PC-3 (cell line): ENCODE measurements around the gene TEX19. TPM values are rescaled to one million over a fixed set of nuclear protein-coding genes. Genes with fewer than 3 reads are reported as not detected.

Experiments
- ATAC-seq: fragments of 200-7000 bp; cut with Tn5 transposase; 2 replicates; pipeline ENCODE4 v1.9.1; 2020; ENCODE audit warnings: mild to moderate bottlenecking, moderate library complexity
- BruUV-seq: library from RNA; stranded (reverse); fragments of 400-500 nt; replicated peaks from 2 replicates; lab custom pipeline; 2021; lab: Mats Ljungman, UMichigan
- CTCF ChIA-PET: fragments of 300-600 bp; sonication (Branson Sonifier 250); formaldehyde crosslinking; loops from one replicate; lab custom pipeline; 2022; ENCODE audit warnings: antibody characterized with exemption; lab: Charles Lee
- POLR2A ChIA-PET: fragments of 300-600 bp; sonication (Branson Sonifier 250); formaldehyde crosslinking; loops from one replicate; lab custom pipeline; 2022; ENCODE audit warnings: antibody characterized with exemption; ENCODE audit not compliant: unreplicated experiment; lab: Charles Lee
- DNase-seq: peaks from one replicate; pipeline ENCODE4 v3.0.0-alpha.2; 2015
- H2AFZ ChIP-seq: fragments of 300-600 bp; sonication (generic); 2 replicates; pipeline ENCODE4 v1.6.0; 2016; ENCODE audit warnings: antibody characterized with exemption, low read length
- H3F3A ChIP-seq: fragments of 300-600 bp; sonication (generic); one replicate; pipeline ENCODE4 v1.6.0; 2017; ENCODE audit warnings: antibody characterized with exemption, low read length, control low read depth, mild to moderate bottlenecking; ENCODE audit not compliant: unreplicated experiment
- H3K27ac ChIP-seq: fragments of 300-600 bp; sonication (generic); 2 replicates; pipeline ENCODE4 v1.5.1; 2016; ENCODE audit warnings: mild to moderate bottlenecking, low read length
- H3K27me3 ChIP-seq: fragments of 300-600 bp; sonication (generic); 2 replicates; pipeline ENCODE4 v1.6.1; 2016; ENCODE audit warnings: low read length, mixed read lengths
- H3K36me3 ChIP-seq: fragments of 300-600 bp; sonication (generic); 2 replicates; pipeline ENCODE4 v1.6.1; 2016; ENCODE audit warnings: low read depth, mixed run types, low read length, mixed read lengths
- H3K4me1 ChIP-seq: fragments of 300-600 bp; sonication (generic); 2 replicates; pipeline ENCODE4 v1.5.1; 2016; ENCODE audit warnings: low read length; ENCODE audit not compliant: insufficient read depth
- H3K4me2 ChIP-seq: fragments of 300-600 bp; sonication (generic); 2 replicates; pipeline ENCODE4 v1.6.0; 2016; ENCODE audit warnings: low read length
- H3K4me3 ChIP-seq: fragments of 300-600 bp; sonication (generic); 2 replicates; pipeline ENCODE4 v1.5.1; 2016; ENCODE audit warnings: mild to moderate bottlenecking, low read length, mixed read lengths
- H3K79me2 ChIP-seq: fragments of 300-600 bp; sonication (generic); 2 replicates; pipeline ENCODE4 v1.6.1; 2017; ENCODE audit warnings: low read length, mixed read lengths
- H3K9ac ChIP-seq: fragments of 300-600 bp; sonication (generic); 2 replicates; pipeline ENCODE4 v1.6.0; 2016; ENCODE audit warnings: mild to moderate bottlenecking, low read length
- H3K9me2 ChIP-seq: fragments of 300-600 bp; sonication (generic); replicated peaks from 2 replicates; pipeline ENCODE4 v1.6.1; 2016; ENCODE audit warnings: mixed run types, low read length, mixed read lengths
- H3K9me3 ChIP-seq: fragments of 300-600 bp; sonication (generic); 2 replicates; pipeline ENCODE4 v1.6.1; 2016; ENCODE audit warnings: low read length, mixed read lengths
- H4K20me1 ChIP-seq: fragments of 300-600 bp; sonication (generic); 2 replicates; pipeline ENCODE4 v1.6.1; 2016; ENCODE audit warnings: low read length, mixed read lengths
- EZH2 ChIP-seq: fragments of 300-600 bp; sonication (generic); IDR thresholded peaks from one replicate; pipeline ENCODE4 v1.6.1; 2017; ENCODE audit warnings: antibody characterized with exemption, mild to moderate bottlenecking, low read length; ENCODE audit not compliant: unreplicated experiment
- EZH2phosphoT487 ChIP-seq: fragments of 300-600 bp; sonication (generic); IDR thresholded peaks from 2 replicates; pipeline ENCODE4 v1.6.1; 2018; ENCODE audit warnings: mild to moderate bottlenecking, antibody characterized with exemption, low read length, borderline replicate concordance
- intact Hi-C: fragments of 100-400 bp; cut with micrococcal nuclease; formaldehyde crosslinking; loops from 2 replicates; pipeline ENCODE4 v1.9.0; 2023
- total RNA-seq: library from RNA; depleted of rRNA; stranded (reverse); fragments of >200 nt; gene quantifications from 2 replicates; pipeline ENCODE4 v1.2.3, GENCODE V29; 2014
- TF ChIP-seq, protein P1 (sequence below): fragments of 300-600 bp; sonication (generic); conservative IDR thresholded peaks from 2 replicates; pipeline ENCODE4 v1.5.1; 2017; ENCODE audit warnings: antibody characterized with exemption, low read depth, mild to moderate bottlenecking, low read length

The TEX19 gene
- total RNA-seq, 1 experiment from 2014 or later: 1.2 TPM

DNA sequence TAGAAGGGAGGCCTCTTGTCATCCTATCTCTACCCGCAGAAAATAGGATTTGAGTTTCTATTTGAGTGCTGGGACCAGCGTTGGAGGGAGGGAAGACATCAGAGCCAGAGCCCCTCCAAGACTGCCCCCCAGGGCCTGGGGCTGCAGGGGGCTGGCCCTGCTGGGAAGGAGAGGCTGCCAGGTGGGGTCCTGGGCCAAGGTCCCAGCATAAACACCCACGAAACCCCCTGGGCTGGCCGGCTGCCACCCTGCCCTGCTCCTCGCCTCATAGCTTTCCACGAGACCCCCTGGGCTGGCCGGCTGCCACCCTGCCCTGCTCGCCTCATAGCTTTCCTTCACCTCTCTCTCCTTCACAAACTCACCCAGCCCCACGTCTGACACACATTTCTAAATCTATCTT, 10.6 kb upstream of the TEX19 start:
- no peak overlapping the region for H3K9ac ChIP-seq
- CTCF ChIA-PET: no interaction called here
- POLR2A ChIA-PET: interaction anchor here (0.7 kb wide), 1 partner anchor 429 kb away, joined by 6 read pairs; no protein-coding TSS in a partner anchor
- no peak for DNase-seq
- H3K4me1 ChIP-seq: peaks cover 6% of the 10 kb centered on the region; the same call in 1 of the 2 replicates
- no peak overlapping the region for H3K4me2 ChIP-seq
- H3K27me3 ChIP-seq: no peaks in the 10 kb centered on the region
- H2AFZ ChIP-seq: no peak overlapping the region
- TF ChIP-seq EZH2 (no peak), EZH2phosphoT487 (no peak)
- TF ChIP-seq, protein P1, sequence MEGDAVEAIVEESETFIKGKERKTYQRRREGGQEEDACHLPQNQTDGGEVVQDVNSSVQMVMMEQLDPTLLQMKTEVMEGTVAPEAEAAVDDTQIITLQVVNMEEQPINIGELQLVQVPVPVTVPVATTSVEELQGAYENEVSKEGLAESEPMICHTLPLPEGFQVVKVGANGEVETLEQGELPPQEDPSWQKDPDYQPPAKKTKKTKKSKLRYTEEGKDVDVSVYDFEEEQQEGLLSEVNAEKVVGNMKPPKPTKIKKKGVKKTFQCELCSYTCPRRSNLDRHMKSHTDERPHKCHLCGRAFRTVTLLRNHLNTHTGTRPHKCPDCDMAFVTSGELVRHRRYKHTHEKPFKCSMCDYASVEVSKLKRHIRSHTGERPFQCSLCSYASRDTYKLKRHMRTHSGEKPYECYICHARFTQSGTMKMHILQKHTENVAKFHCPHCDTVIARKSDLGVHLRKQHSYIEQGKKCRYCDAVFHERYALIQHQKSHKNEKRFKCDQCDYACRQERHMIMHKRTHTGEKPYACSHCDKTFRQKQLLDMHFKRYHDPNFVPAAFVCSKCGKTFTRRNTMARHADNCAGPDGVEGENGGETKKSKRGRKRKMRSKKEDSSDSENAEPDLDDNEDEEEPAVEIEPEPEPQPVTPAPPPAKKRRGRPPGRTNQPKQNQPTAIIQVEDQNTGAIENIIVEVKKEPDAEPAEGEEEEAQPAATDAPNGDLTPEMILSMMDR: no peak
- no peak for ATAC-seq
- H3K79me2 ChIP-seq: no peaks in the 10 kb centered on the region
- BruUV-seq: no TSS peak
- no peaks in the 10 kb centered on the region for H3K9me3 ChIP-seq
- H3K36me3 ChIP-seq: no peaks in the 10 kb centered on the region
- no peaks in the 10 kb centered on the region for H3K9me2 ChIP-seq
- no peaks in the 10 kb centered on the region for H4K20me1 ChIP-seq
- intact Hi-C loops: no loop called here
- H3F3A ChIP-seq: no peaks in the 10 kb centered on the region
- no peak overlapping the region for H3K4me3 ChIP-seq
- no peak overlapping the region for H3K27ac ChIP-seq

DNA sequence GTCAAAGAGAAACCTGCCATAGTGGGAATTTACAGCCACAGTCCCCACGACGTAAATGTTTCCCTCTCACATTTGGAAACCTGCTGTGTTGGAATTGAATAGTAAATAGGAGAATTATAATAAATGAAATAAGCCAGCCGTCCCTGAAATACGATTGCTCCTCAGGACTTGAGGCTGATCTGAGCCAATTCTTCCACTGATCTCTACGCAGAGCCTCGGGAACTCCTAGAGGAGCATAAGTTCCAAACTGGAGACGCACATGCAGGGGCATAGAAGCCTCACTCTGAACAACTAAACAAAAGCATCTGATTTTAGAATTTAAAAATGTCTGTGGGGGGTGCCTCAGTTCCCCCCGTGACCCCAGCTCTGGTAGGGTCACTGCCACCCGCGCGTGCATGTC, 10.2 kb upstream of the TEX19 start:
- H3K27me3 ChIP-seq: no peaks in the 10 kb centered on the region
- DNase-seq (no peak), ATAC-seq (no peak)
- H3F3A ChIP-seq: no peaks in the 10 kb centered on the region
- no TSS peak for BruUV-seq
- TF ChIP-seq EZH2phosphoT487 (no peak), EZH2 (no peak)
- TF ChIP-seq, protein P1: no peak
- H3K4me2 ChIP-seq: no peak overlapping the region
- no peak overlapping the region for H3K4me3 ChIP-seq
- peaks cover 6% of the 10 kb centered on the region; the same call in 1 of the 2 replicates for H3K4me1 ChIP-seq
- CTCF ChIA-PET: no interaction called here
- H3K9ac ChIP-seq: no peak overlapping the region
- H3K9me2 ChIP-seq: no peaks in the 10 kb centered on the region
- H3K79me2 ChIP-seq: no peaks in the 10 kb centered on the region
- H4K20me1 ChIP-seq: no peaks in the 10 kb centered on the region
- no peaks in the 10 kb centered on the region for H3K9me3 ChIP-seq
- intact Hi-C loops: no loop called here
- H3K36me3 ChIP-seq: no peaks in the 10 kb centered on the region
- H3K27ac ChIP-seq: no peak overlapping the region
- H2AFZ ChIP-seq: no peak overlapping the region
- POLR2A ChIA-PET: interaction anchor here (0.7 kb wide), 1 partner anchor 429 kb away, joined by 6 read pairs; no protein-coding TSS in a partner anchor

DNA sequence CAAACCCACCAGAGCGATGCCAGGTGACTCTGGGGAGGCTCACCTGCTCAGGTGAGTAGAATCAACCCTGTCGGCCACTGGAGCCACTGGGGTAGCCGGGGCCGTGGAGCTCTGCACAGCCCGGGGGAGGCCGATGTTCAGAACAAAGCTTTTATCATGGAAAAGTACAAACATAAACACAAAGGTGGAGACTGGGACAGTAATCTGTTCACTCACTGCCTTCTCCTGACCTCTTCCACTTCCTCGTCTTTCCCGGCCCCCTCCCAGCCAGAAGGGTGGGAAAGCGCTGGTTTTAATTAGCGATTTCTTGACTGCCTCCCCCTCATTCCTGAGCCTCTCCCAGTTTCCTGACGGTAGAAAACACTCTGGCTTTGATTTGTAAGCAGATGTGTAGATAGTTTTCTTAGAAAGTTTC, 9.8 kb upstream of the TEX19 start:
- Histone ChIP-seq H3K27ac (no peak overlapping the region), H3K4me2 (no peak overlapping the region), H4K20me1 (no peaks in the 10 kb centered on the region), H3K9ac (no peak overlapping the region), H3K9me2 (no peaks in the 10 kb centered on the region), H3K27me3 (no peaks in the 10 kb centered on the region), H3K79me2 (no peaks in the 10 kb centered on the region), H3K9me3 (no peaks in the 10 kb centered on the region), H2AFZ (no peak overlapping the region), H3K36me3 (no peaks in the 10 kb centered on the region), H3K4me1 (peaks cover 6% of the 10 kb centered on the region; the same call in 1 of the 2 replicates), H3F3A (no peaks in the 10 kb centered on the region), H3K4me3 (no peak overlapping the region)
- DNase-seq: no peak
- no peak for ATAC-seq
- POLR2A ChIA-PET: no interaction called here
- CTCF ChIA-PET: interaction anchor here (0.6 kb wide), 1 partner anchor 242 kb away, joined by 3 read pairs; no protein-coding TSS in a partner anchor
- no TSS peak for BruUV-seq
- intact Hi-C loops: no loop called here
- TF ChIP-seq, protein P1: no peak
- TF ChIP-seq EZH2: no peak
- no peak for TF ChIP-seq EZH2phosphoT487
